ENCODE results near the gene UCN.
"Not testable (repeated sequence)": the region's sequence is repeated elsewhere in the genome, so short reads cannot be mapped to it uniquely, and the experiment has no call there.

UCN gene

GRCh38 chr2:27284996-27285395 is 23.2 kb downstream of the UCN start:
- no peak for DNase-seq (ENCODE audit: low read depth in 2 of 2)

GRCh38 chr2:27282892-27283291 is 25.4 kb downstream of the UCN start:
- no peak for DNase-seq (ENCODE audit: low read depth in 2 of 2)

GRCh38 chr2:27281855-27282559 is 26.2 kb downstream of the UCN start, which contains the start of gene TRIM54:
TSS of gene TRIM54 (plus strand) at chr2:27282429. CDS start at chr2:27282732, 303 bp downstream.
- no peak for DNase-seq (ENCODE audit: low read depth in 2 of 2)

- DNase-seq (ENCODE audit: low read depth in 2 of 2): no peak
Observed at GRCh38 chr2:27281442-27281841, 26.8 kb downstream of the UCN start.

- no peak for DNase-seq (ENCODE audit: low read depth in 2 of 2)
Observed at GRCh38 chr2:27280826-27281225, 27.4 kb downstream of the UCN start.

- no peak for DNase-seq (ENCODE audit: low read depth in 2 of 2)
Observed at GRCh38 chr2:27278010-27278409, 30.2 kb downstream of the UCN start.

- no peak for DNase-seq (ENCODE audit: low read depth in 2 of 2)
Observed at GRCh38 chr2:27275211-27276150, 32.8 kb downstream of the UCN start, which contains the start of gene DNAJC5G. TSS of gene DNAJC5G (plus strand) at chr2:27275433. CDS start at chr2:27276729, 1,296 bp downstream.

- not testable (repeated sequence) for DNase-seq (ENCODE audit: low read depth in 2 of 2)
Observed at GRCh38 chr2:27272537-27273522, 35.4 kb downstream of the UCN start.

GRCh38 chr2:27271631-27272340 is 36.5 kb downstream of the UCN start:
- no peak for DNase-seq (ENCODE audit: low read depth in 2 of 2)

- no peak for DNase-seq (ENCODE audit: low read depth in 2 of 2)
Observed at GRCh38 chr2:27270670-27271069, 37.6 kb downstream of the UCN start.

GRCh38 chr2:27270131-27270530 is 38.1 kb downstream of the UCN start:
- no peak for DNase-seq (ENCODE audit: low read depth in 2 of 2)

GRCh38 chr2:27268296-27268695 is 39.9 kb downstream of the UCN start:
- DNase-seq (ENCODE audit: low read depth in 2 of 2): not testable (repeated sequence)

GRCh38 chr2:27265536-27265870 is 42.7 kb downstream of the UCN start:
- no peak for DNase-seq (ENCODE audit: low read depth in 2 of 2)

GRCh38 chr2:27264753-27265535 is 43.3 kb downstream of the UCN start:
- DNase-seq (ENCODE audit: low read depth in 2 of 2): peak in 1 of 2 donors; percentile 61

GRCh38 chr2:27264253-27264752 is 43.9 kb downstream of the UCN start:
- DNase-seq (ENCODE audit: low read depth in 2 of 2): no peak

GRCh38 chr2:27263287-27264252 is 44.7 kb downstream of the UCN start:
- DNase-seq (ENCODE audit: low read depth in 2 of 2): no peak

- peak; percentile 64 to 72 for DNase-seq (ENCODE audit: low read depth in 2 of 2)
Observed at GRCh38 chr2:27262379-27263286, 45.6 kb downstream of the UCN start, which contains the start of gene SLC30A3. TSS of gene SLC30A3 (minus strand) at chr2:27263047. CDS start at chr2:27262906, 141 bp downstream.

GRCh38 chr2:27261926-27262298 is 46.3 kb downstream of the UCN start:
- DNase-seq (ENCODE audit: low read depth in 2 of 2): no peak
